ENCODE measurements around the gene TLCD3A. TPM values are rescaled to one million over a fixed set of nuclear protein-coding genes. Genes with fewer than 3 reads are reported as not detected.

TLCD3A gene
- total and polyA plus RNA-seq, 10 of the 15 experiments (the other 5 are each of a cell fraction or from before 2014, with no cell fraction given), result 2.9 to 29.7 (median 17.8) TPM

- no peak for TF ChIP-seq ZBED1 (IDR thresholded peaks at IDR 0.05; ENCODE audit: borderline replicate concordance)
- TF ChIP-seq, protein P1, sequence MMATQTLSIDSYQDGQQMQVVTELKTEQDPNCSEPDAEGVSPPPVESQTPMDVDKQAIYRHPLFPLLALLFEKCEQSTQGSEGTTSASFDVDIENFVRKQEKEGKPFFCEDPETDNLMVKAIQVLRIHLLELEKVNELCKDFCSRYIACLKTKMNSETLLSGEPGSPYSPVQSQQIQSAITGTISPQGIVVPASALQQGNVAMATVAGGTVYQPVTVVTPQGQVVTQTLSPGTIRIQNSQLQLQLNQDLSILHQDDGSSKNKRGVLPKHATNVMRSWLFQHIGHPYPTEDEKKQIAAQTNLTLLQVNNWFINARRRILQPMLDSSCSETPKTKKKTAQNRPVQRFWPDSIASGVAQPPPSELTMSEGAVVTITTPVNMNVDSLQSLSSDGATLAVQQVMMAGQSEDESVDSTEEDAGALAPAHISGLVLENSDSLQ (IDR thresholded peaks at IDR 0.05), result no peak
- no peak for TF ChIP-seq YY1 (IDR thresholded peaks at IDR 0.05; ENCODE audit: low read depth, low read length)
Measured at GRCh38 chr17:773016-773415, 40.6 kb downstream of the TLCD3A start (continued).

- H3K9ac ChIP-seq (ENCODE audit: control insufficient read depth, insufficient read depth, low read length), result peak overlapping the region; percentile 34; the same call in 1 of the 2 replicates
- RAD21 ChIA-PET (ENCODE audit: unreplicated experiment), result no interaction called here
- 0 out of 4 replicates have a peak, but pooled peaks of 1 of the 2 experiments have one; percentile 9 for TF ChIP-seq BHLHE40 (IDR thresholded peaks at IDR 0.05; ENCODE audit: borderline replicate concordance in 1 of 2, low read depth in 2 of 2, low read length in 1 of 2)
- TF ChIP-seq RELA (IDR thresholded peaks at IDR 0.05; ENCODE audit: borderline replicate concordance, partially characterized antibody), result peak; percentile 20
- TF ChIP-seq RUNX3 (IDR thresholded peaks at IDR 0.05; ENCODE audit: low read length), result peak; percentile 83
- TF ChIP-seq LARP7 (IDR thresholded peaks at IDR 0.05), result no peak
- no peak for TF ChIP-seq PAX5 (IDR thresholded peaks at IDR 0.05; ENCODE audit: borderline replicate concordance, low read depth, low read length)
- no peak for TF ChIP-seq BCLAF1 (IDR thresholded peaks at IDR 0.05)
- TF ChIP-seq EED (IDR thresholded peaks at IDR 0.05; ENCODE audit: low read depth), result peak; percentile 42; the same call in 1 of the 2 replicates
- TF ChIP-seq TCF7 (IDR thresholded peaks at IDR 0.05; ENCODE audit: borderline replicate concordance), result peak; percentile 47; the same call in 1 of the 2 replicates
- peak; percentile 73 for TF ChIP-seq IKZF1 (conservative IDR thresholded peaks at IDR 0.05)
- peak; percentile 44; the same call in 1 of the 2 replicates for TF ChIP-seq FOXM1 (IDR thresholded peaks at IDR 0.05; ENCODE audit: low read depth, low read length)
- TF ChIP-seq CREB1 (IDR thresholded peaks at IDR 0.05; ENCODE audit: low read depth), result 0 out of 2 replicates have a peak, but pooled peaks have one; percentile 28
- TF ChIP-seq, protein P2, sequence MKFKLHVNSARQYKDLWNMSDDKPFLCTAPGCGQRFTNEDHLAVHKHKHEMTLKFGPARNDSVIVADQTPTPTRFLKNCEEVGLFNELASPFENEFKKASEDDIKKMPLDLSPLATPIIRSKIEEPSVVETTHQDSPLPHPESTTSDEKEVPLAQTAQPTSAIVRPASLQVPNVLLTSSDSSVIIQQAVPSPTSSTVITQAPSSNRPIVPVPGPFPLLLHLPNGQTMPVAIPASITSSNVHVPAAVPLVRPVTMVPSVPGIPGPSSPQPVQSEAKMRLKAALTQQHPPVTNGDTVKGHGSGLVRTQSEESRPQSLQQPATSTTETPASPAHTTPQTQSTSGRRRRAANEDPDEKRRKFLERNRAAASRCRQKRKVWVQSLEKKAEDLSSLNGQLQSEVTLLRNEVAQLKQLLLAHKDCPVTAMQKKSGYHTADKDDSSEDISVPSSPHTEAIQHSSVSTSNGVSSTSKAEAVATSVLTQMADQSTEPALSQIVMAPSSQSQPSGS (IDR thresholded peaks at IDR 0.05; ENCODE audit: low read length), result peak; percentile 23; the same call in 1 of the 2 replicates
- TF ChIP-seq YY1 (IDR thresholded peaks at IDR 0.05; ENCODE audit: low read depth, low read length), result 0 out of 2 replicates have a peak, but pooled peaks have one; percentile 29
- TF ChIP-seq MEF2B (IDR thresholded peaks at IDR 0.05; ENCODE audit: partially characterized antibody, poor library complexity, severe bottlenecking), result no peak
Measured at GRCh38 chr17:773467-774312, 41.3 kb downstream of the TLCD3A start.

More at GRCh38 chr17:773467-774312, 41.3 kb downstream of the TLCD3A start:
- intact Hi-C loops (cut with micrococcal nuclease; ENCODE audit: unreplicated experiment), result no loop called here
- H3K27me3 ChIP-seq (replicated peaks in 1 of 2; ENCODE audit: control insufficient read depth in 2 of 2, insufficient read depth in 2 of 2, low read length in 1 of 2), result no peaks in the 10 kb centered on the region
- DNase-seq (ENCODE audit: low read depth, low spot score) (peak; percentile 51), ATAC-seq (peak; percentile 86), FAIRE-seq (no peak)
- no peaks in the 10 kb centered on the region for H3K79me2 ChIP-seq (ENCODE audit: control insufficient read depth, insufficient read depth, low read length)
- ChIA-PET POLR2A (interaction anchor here (0.6 to 1.5 kb wide), 2 partner anchors 8 to 199 kb away, joined by 5 to 6 read pairs; partner anchors contain the start of genes GLOD4 and MRM3), SMC1A (ENCODE audit: uncharacterized antibody, unreplicated experiment) (interaction anchor here (1.1 to 1.5 kb wide), 2 partner anchors 15 to 21 kb away, joined by 3 to 4 read pairs; partner anchors contain the start of gene GEMIN4), CTCF (interaction anchor here (0.6 to 1.5 kb wide), 2 partner anchors 106 to 207 kb away, joined by 3 to 4 read pairs; no protein-coding TSS in a partner anchor)
- peak overlapping the region; percentile 24; the same call in 1 of the 2 replicates for H3K4me3 ChIP-seq
- H3K4me2 ChIP-seq (ENCODE audit: control insufficient read depth, insufficient read depth), result no peak overlapping the region; the same call in 1 of the 2 replicates
- H2AFZ ChIP-seq (ENCODE audit: control insufficient read depth, low read depth, low read length), result peak overlapping the region; percentile 29; the same call in 1 of the 2 replicates
- in situ Hi-C loops (cut with MboI), result no loop called here
- H3K36me3 ChIP-seq (ENCODE audit: control insufficient read depth in 2 of 2, insufficient read depth in 2 of 2, low read length in 1 of 2), result peaks cover 12 to 38% of the 10 kb centered on the region in 2 experiments
- peak overlapping the region; percentile 70; the same call in 1 of the 2 replicates for H3K27ac ChIP-seq (ENCODE audit: control insufficient read depth, insufficient read depth)
- H3K9me3 ChIP-seq (replicated peaks; ENCODE audit: control insufficient read depth, insufficient read depth, low read length), result no peaks in the 10 kb centered on the region
- WGBS (ENCODE audit: insufficient coverage, insufficient replicate concordance, low lambda C conversion rate, missing lambda C conversion rate), result 70% methylated on average over 14 of the region's 14 CpGs
- no peaks in the 10 kb centered on the region for H4K20me1 ChIP-seq (ENCODE audit: control insufficient read depth, insufficient read depth)
- no TSS peak for BruUV-seq (replicated peaks)
- H3K4me1 ChIP-seq (ENCODE audit: control insufficient read depth, insufficient read depth, low read length), result peaks cover 10% of the 10 kb centered on the region
